Kidney (tissue), 14 donors: ENCODE data around the gene SORCS3. TPM values are rescaled to one million over a fixed set of nuclear protein-coding genes. Genes with fewer than 3 reads are reported as not detected.

Experiments
- DNase-seq, 5 donors: peaks; one replicate each; pipeline ENCODE4 v3.0.0-alpha.2; 2013 to 2020
- FAIRE-seq: peaks from 2 replicates; lab custom pipeline; 2012; peaks lifted over from hg19 to GRCh38; lab: Jason Lieb, UNC
- H3K27ac ChIP-seq, 2 donors: one replicate each; pipeline ENCODE4 v1.7.0; 2013; ENCODE audit warnings: low read depth in 2 of 2, low read length in 2 of 2, inconsistent platforms in 1 of 2
- H3K27me3 ChIP-seq: one replicate; pipeline ENCODE4 v1.7.1; 2013; ENCODE audit warnings: low read length, inconsistent platforms; ENCODE audit not compliant: control insufficient read depth, insufficient read depth
- H3K36me3 ChIP-seq, 3 donors: one replicate each; pipeline versions ENCODE4 v1.7.0 to v1.7.1; 2013; ENCODE audit warnings: low read length in 3 of 3, control low read depth in 1 of 3, inconsistent platforms in 1 of 3; ENCODE audit not compliant: insufficient read depth in 3 of 3, control insufficient read depth in 2 of 3
- H3K4me1 ChIP-seq, 3 donors: one replicate each; pipeline versions ENCODE4 v1.7.0 to v1.7.1; 2013; ENCODE audit warnings: low read length in 3 of 3, inconsistent platforms in 1 of 3, low read depth in 1 of 3; ENCODE audit not compliant: control insufficient read depth in 2 of 3, insufficient read depth in 2 of 3
- H3K4me3 ChIP-seq, 3 donors: one replicate each; pipeline versions ENCODE4 v1.7.0 to v1.8.1; 2013; ENCODE audit warnings: low read length in 3 of 3, control low read depth in 1 of 3, inconsistent platforms in 1 of 3
- H3K9ac ChIP-seq, 3 donors: one replicate each; pipeline versions ENCODE4 v1.7.0 to v1.7.1; 2013; ENCODE audit warnings: low read length in 3 of 3, control low read depth in 1 of 3, inconsistent platforms in 1 of 3
- H3K9me3 ChIP-seq, 3 donors: one replicate each; pipeline versions ENCODE4 v1.7.0 to v1.7.1; 2013; ENCODE audit warnings: low read length in 3 of 3, control low read depth in 1 of 3, inconsistent platforms in 1 of 3; ENCODE audit not compliant: control insufficient read depth in 2 of 3, insufficient read depth in 1 of 3
- CTCF ChIP-seq: IDR thresholded peaks from 3 replicates; pipeline ENCODE4 v1.5.1; 2012; ENCODE audit warnings: mild to moderate bottlenecking, moderate library complexity, borderline replicate concordance; ENCODE audit not compliant: insufficient read depth; ENCODE audit errors: extremely low read depth
- intact Hi-C: fragments of 100-400 bp; cut with DNase I; formaldehyde crosslinking; loops from one replicate; pipeline ENCODE4 v1.11.1; 2022
- polyA plus RNA-seq: library from polyadenylated mRNA; stranded (reverse); fragments of 350-450 nt; fragmentation: Illumina TruSeq; extraction: RNeasy Lipid Tissue Mini Kit (QIAGEN cat#74804); gene quantifications from one replicate; pipeline ENCODE4 v1.2.3, GENCODE V29; 2014; ENCODE audit warnings: low read depth, low replicate concordance; ENCODE audit not compliant: insufficient read depth
- total RNA-seq: library from RNA; stranded (reverse); fragmentation: NEBNext Ultra II Directional; extraction: Animal tissue kit (Norgen Biotek cat#: 25700); gene quantifications from one replicate; pipeline ENCODE4 v1.2.1, GENCODE V29; 2021
- donor health status: control.
- donor health status: control.
- donor health status: control.
- donor health status: control.
- donor health status: control.
- donor health status: DM: yes; HTN: yes; CAD: no.
- donor health status: Normal renal cell carcinoma (clear cell type).

Gene SORCS3
- total and polyA plus RNA-seq, 2 donors from 2014 or later: 0.52 to 1.1 TPM

GRCh38 chr10:105195831-105196230, 554.7 kb downstream of the SORCS3 start:
- DNase-seq: peak in 1 of 5 donors; percentile 10
- Histone ChIP-seq H3K27me3 (no peaks in the 10 kb centered on the region), H3K27ac (no peak overlapping the region), H3K9ac (no peak overlapping the region), H3K4me1 (no peaks in the 10 kb centered on the region), H3K9me3 (no peaks in the 10 kb centered on the region), H3K4me3 (no peak overlapping the region), H3K36me3 (no peaks in the 10 kb centered on the region)
- intact Hi-C loops: no loop called here
- no peak for TF ChIP-seq CTCF
- no peak for FAIRE-seq

GRCh38 chr10:105197598-105198364, 556.7 kb downstream of the SORCS3 start:
- H3K36me3 ChIP-seq: no peaks in the 10 kb centered on the region
- no peak for FAIRE-seq
- no peaks in the 10 kb centered on the region for H3K27me3 ChIP-seq
- H3K4me3 ChIP-seq: no peak overlapping the region
- intact Hi-C loops: no loop called here
- no peak overlapping the region for H3K9ac ChIP-seq
- H3K27ac ChIP-seq: no peak overlapping the region
- H3K4me1 ChIP-seq: no peaks in the 10 kb centered on the region
- DNase-seq: no peak
- no peaks in the 10 kb centered on the region for H3K9me3 ChIP-seq
- TF ChIP-seq CTCF: no peak

GRCh38 chr10:105206616-105207015, 565.5 kb downstream of the SORCS3 start:
- TF ChIP-seq CTCF: no peak
- intact Hi-C loops: no loop called here
- DNase-seq: peak in 1 of 5 donors; percentile 14
- H3K4me1 ChIP-seq: peaks cover 5 to 9% (median 5%) of the 10 kb centered on the region in 3 donors
- no peaks in the 10 kb centered on the region for H3K36me3 ChIP-seq
- no peaks in the 10 kb centered on the region for H3K27me3 ChIP-seq
- H3K27ac ChIP-seq: peak overlapping the region; percentile 38 to 75
- peak overlapping the region in 1 of 3 donors; percentile 10 for H3K4me3 ChIP-seq
- H3K9ac ChIP-seq: no peak overlapping the region
- FAIRE-seq: no peak
- no peaks in the 10 kb centered on the region for H3K9me3 ChIP-seq
